IMR-90 (cell line): ENCODE measurements around the gene CCDC83. TPM values are rescaled to one million over a fixed set of nuclear protein-coding genes. Genes with fewer than 3 reads are reported as not detected.

Source experiments
- ATAC-seq: fragments of 200-7000 bp; cut with Tn5 transposase; 2 replicates; pipeline ENCODE4 v1.9.1; 2020; ENCODE audit warnings: low read depth, mild to moderate bottlenecking, moderate library complexity
- BruUV-seq: library from RNA; stranded (reverse); fragments of 400-500 nt; replicated peaks from 2 replicates; lab custom pipeline; 2021; lab: Mats Ljungman, UMichigan
- CTCF ChIA-PET: fragments of 300-600 bp; formaldehyde crosslinking; extraction: SDS; loops from one replicate; lab custom pipeline; 2021; ENCODE audit warnings: antibody characterized with exemption; lab: Yijun Ruan, JAX
- POLR2A ChIA-PET: fragments of 300-600 bp; sonication (Branson Sonifier 250); formaldehyde crosslinking; loops from one replicate; lab custom pipeline; 2022; ENCODE audit warnings: antibody characterized with exemption; ENCODE audit not compliant: unreplicated experiment; lab: Charles Lee
- DNase-seq: peaks from one replicate; pipeline ENCODE4 v3.0.0; 2013
- H2AFZ ChIP-seq: replicated peaks from 2 replicates; pipeline ENCODE3; 2013; ENCODE audit warnings: low read length, mild to moderate bottlenecking; ENCODE audit not compliant: poor library complexity
- H2AK5ac ChIP-seq: 2 replicates; pipeline ENCODE4 v1.6.1; 2013; ENCODE audit warnings: low read depth, low read length, inconsistent platforms
- H2AK9ac ChIP-seq: replicated peaks from 2 replicates; pipeline ENCODE3; 2013; ENCODE audit warnings: mild to moderate bottlenecking, low read depth, low read length, moderate library complexity; ENCODE audit not compliant: poor library complexity
- H2BK120ac ChIP-seq: 2 replicates; pipeline ENCODE4 v1.6.1; 2013; ENCODE audit warnings: low read depth, low read length, inconsistent platforms
- H2BK15ac ChIP-seq: 3 replicates; pipeline ENCODE4 v1.6.1; 2013; ENCODE audit warnings: low read depth, low read length, inconsistent platforms
- H2BK20ac ChIP-seq: 2 replicates; pipeline ENCODE4 v1.6.1; 2013; ENCODE audit warnings: low read depth, mild to moderate bottlenecking, inconsistent platforms, low read length, moderate library complexity
- H2BK5ac ChIP-seq: 2 replicates; pipeline ENCODE4 v1.6.1; 2013; ENCODE audit warnings: mild to moderate bottlenecking, low read depth, low read length, inconsistent platforms; ENCODE audit not compliant: poor library complexity, severe bottlenecking
- H3K14ac ChIP-seq: replicated peaks from 2 replicates; pipeline ENCODE4 v1.6.1; 2013; ENCODE audit warnings: low read depth, low read length, inconsistent platforms
- H3K18ac ChIP-seq: 2 replicates; pipeline ENCODE4 v1.6.1; 2013; ENCODE audit warnings: low read depth, low read length, control low read depth
- H3K23ac ChIP-seq: 2 replicates; pipeline ENCODE4 v1.6.1; 2013; ENCODE audit warnings: low read depth, low read length, inconsistent platforms
- H3K27ac ChIP-seq: 2 replicates; pipeline ENCODE4 v1.5.1; 2013; ENCODE audit warnings: mild to moderate bottlenecking, control low read depth, low read length; ENCODE audit not compliant: insufficient read depth
- H3K27me3 ChIP-seq: 2 replicates; pipeline ENCODE4 v1.6.1; 2013; ENCODE audit warnings: low read length; ENCODE audit not compliant: control insufficient read depth, insufficient read depth
- H3K36me3 ChIP-seq: 2 replicates; pipeline ENCODE4 v1.6.1; 2013; ENCODE audit warnings: low read length, mixed read lengths; ENCODE audit not compliant: control insufficient read depth, insufficient read depth
- H3K4ac ChIP-seq: 2 replicates; pipeline ENCODE4 v1.6.1; 2013; ENCODE audit warnings: low read depth, low read length, inconsistent platforms
- H3K4me1 ChIP-seq: 2 replicates; pipeline ENCODE4 v1.6.1; 2013; ENCODE audit warnings: low read length, mixed read lengths; ENCODE audit not compliant: control insufficient read depth, insufficient read depth
- H3K4me2 ChIP-seq: 2 replicates; pipeline ENCODE4 v1.6.1; 2013; ENCODE audit warnings: low read depth, mild to moderate bottlenecking, control low read depth, low read length, moderate library complexity
- H3K4me3 ChIP-seq: 2 replicates; pipeline ENCODE4 v1.5.1; 2013; ENCODE audit warnings: low read depth, mild to moderate bottlenecking, control low read depth, low read length, moderate library complexity; ENCODE audit not compliant: insufficient read depth
- H3K56ac ChIP-seq: 2 replicates; pipeline ENCODE4 v1.6.1; 2013; ENCODE audit warnings: low read length, inconsistent platforms; ENCODE audit not compliant: insufficient read depth; ENCODE audit errors: extremely low read depth
- H3K79me1 ChIP-seq, 2 experiments: 2 replicates each; pipeline ENCODE4 v1.6.1; 2013; ENCODE audit warnings: low read length in 2 of 2, inconsistent platforms in 1 of 2, low read depth in 1 of 2
- H3K9ac ChIP-seq: 2 replicates; pipeline ENCODE4 v1.6.1; 2013; ENCODE audit warnings: low read depth, low read length, control low read depth
- H3K9me1 ChIP-seq: 2 replicates; pipeline ENCODE4 v1.6.1; 2013; ENCODE audit warnings: low read length, inconsistent platforms; ENCODE audit not compliant: insufficient read depth
- H3K9me3 ChIP-seq: 2 replicates; pipeline ENCODE4 v1.6.1; 2013; ENCODE audit warnings: low read length; ENCODE audit not compliant: control insufficient read depth, insufficient read depth
- H4K20me1 ChIP-seq: 2 replicates; pipeline ENCODE4 v1.6.1; 2013; ENCODE audit warnings: low read length, inconsistent platforms; ENCODE audit not compliant: insufficient read depth
- H4K5ac ChIP-seq: 2 replicates; pipeline ENCODE4 v1.6.1; 2013; ENCODE audit warnings: mild to moderate bottlenecking, low read depth, low read length, control low read depth
- H4K8ac ChIP-seq, 2 experiments: 2 replicates each; pipeline ENCODE4 v1.6.1; 2013; ENCODE audit warnings: low read depth in 2 of 2, low read length in 2 of 2, control low read depth in 1 of 2, inconsistent platforms in 1 of 2
- H4K91ac ChIP-seq: 2 replicates; pipeline ENCODE4 v1.6.1; 2013; ENCODE audit warnings: low read depth, low read length, inconsistent platforms; ENCODE audit not compliant: insufficient read depth
- BHLHE40 ChIP-seq: fragments of 150-350 bp; IDR thresholded peaks from 2 replicates; pipeline ENCODE4 v1.6.1; 2016; ENCODE audit warnings: mild to moderate bottlenecking, low read depth, low read length
- CEBPB ChIP-seq: IDR thresholded peaks from 2 replicates; pipeline ENCODE4 v1.6.1; 2012; ENCODE audit warnings: low read depth, low read length, improper control_type of control experiment
- CHD1 ChIP-seq: IDR thresholded peaks from 2 replicates; pipeline ENCODE4 v1.6.1; 2012; ENCODE audit warnings: low read depth, low read length, improper control_type of control experiment
- FOS ChIP-seq: fragments of 150-350 bp; IDR thresholded peaks from 2 replicates; pipeline ENCODE4 v1.6.1; 2016; ENCODE audit warnings: low read depth, low read length
- MAFK ChIP-seq: IDR thresholded peaks from 2 replicates; pipeline ENCODE4 v1.6.1; 2012; ENCODE audit warnings: low read depth, low read length, improper control_type of control experiment
- MAZ ChIP-seq: IDR thresholded peaks from 2 replicates; pipeline ENCODE4 v1.6.1; 2012; ENCODE audit warnings: low read depth, mild to moderate bottlenecking, low read length, improper control_type of control experiment, moderate library complexity, borderline replicate concordance
- NFE2L2 ChIP-seq: fragments of 150-350 bp; IDR thresholded peaks from 2 replicates; pipeline ENCODE4 v1.6.1; 2016; ENCODE audit warnings: low read depth, mild to moderate bottlenecking, low read length
- POLR2A ChIP-seq: IDR thresholded peaks from 2 replicates; pipeline ENCODE4 v1.6.1; 2012; ENCODE audit warnings: mild to moderate bottlenecking, low read depth, low read length
- RAD21 ChIP-seq: IDR thresholded peaks from 2 replicates; pipeline ENCODE4 v1.6.1; 2012; ENCODE audit warnings: low read length, improper control_type of control experiment
- RCOR1 ChIP-seq: IDR thresholded peaks from 2 replicates; pipeline ENCODE4 v1.6.1; 2012; ENCODE audit warnings: mild to moderate bottlenecking, low read length, improper control_type of control experiment; ENCODE audit not compliant: insufficient replicate concordance
- RFX5 ChIP-seq: IDR thresholded peaks from 2 replicates; pipeline ENCODE4 v1.8.0; 2012; ENCODE audit warnings: low read depth, mild to moderate bottlenecking, low read length, moderate library complexity
- SMC3 ChIP-seq: fragments of 150-350 bp; IDR thresholded peaks from 2 replicates; pipeline ENCODE4 v1.6.1; 2016; ENCODE audit warnings: low read depth, mild to moderate bottlenecking, antibody characterized with exemption, low read length, moderate library complexity
- USF2 ChIP-seq: fragments of 150-350 bp; IDR thresholded peaks from 2 replicates; pipeline ENCODE4 v1.6.1; 2017; ENCODE audit warnings: mild to moderate bottlenecking, antibody characterized with exemption, low read length, low read depth
- WGBS, 2 experiments: methylation state at CpG; one replicate each; pipeline versions ENCODE4 v1.1.5 to v1.1.7; 2013; ENCODE audit warnings: missing lambda C conversion rate in 2 of 2; ENCODE audit not compliant: insufficient read length in 1 of 2; ENCODE audit errors: extremely low coverage in 2 of 2; 5-methylcytosine and 5-hydroxymethylcytosine counted together
- dilution Hi-C: fragments of 300-500 bp; cut with HindIII; formaldehyde crosslinking; loops from one replicate; pipeline ENCODE4 v1.14.3; 2018; ENCODE audit warnings: low sequenced_read_pairs; ENCODE audit not compliant: unreplicated experiment
- in situ Hi-C: fragments of 300-500 bp; cut with MboI; formaldehyde crosslinking; loops from 3 replicates; pipeline ENCODE4 v1.14.3; 2019; ENCODE audit warnings: low sequenced_read_pairs, inconsistent platforms, mixed read lengths
- intact Hi-C: fragments of 100-400 bp; cut with micrococcal nuclease; formaldehyde crosslinking; loops from 2 replicates; pipeline ENCODE4 v1.10.0; 2022
- polyA plus RNA-seq, 3 experiments: library from polyadenylated mRNA; depleted of rRNA; stranded (reverse); fragments of >200 nt; gene quantifications; 2 replicates each; pipeline ENCODE4 v1.2.3, GENCODE V29; 2012; ENCODE audit warnings: low replicate concordance in 1 of 3
- total RNA-seq: library from RNA; depleted of rRNA; stranded (reverse); fragments of >200 nt; gene quantifications from 2 replicates; pipeline ENCODE4 v1.2.3, GENCODE V29; 2012
- TF ChIP-seq, protein P1 (sequence below): fragments of 150-350 bp; IDR thresholded peaks from 2 replicates; pipeline ENCODE4 v1.6.1; 2016; ENCODE audit warnings: low read depth, mild to moderate bottlenecking, low read length, moderate library complexity, borderline replicate concordance
- TF ChIP-seq, protein P2 (sequence below): conservative IDR thresholded peaks from 2 replicates; pipeline ENCODE4 v1.5.1; 2012; ENCODE audit warnings: mild to moderate bottlenecking, low read depth, low read length, improper control_type of control experiment

CCDC83 gene
- total and polyA plus RNA-seq, 2 of the 4 experiments (the other 2 are of a cell fraction) = not detected

- H2BK20ac ChIP-seq = no peak overlapping the region; the same call in 1 of the 2 replicates
- no peak overlapping the region for H2BK120ac ChIP-seq
- peak overlapping the region; percentile 43; the same call in 1 of the 2 replicates for H2AK5ac ChIP-seq
- peaks cover 2% of the 10 kb centered on the region; the same call in 1 of the 2 replicates for H3K4me1 ChIP-seq
- ATAC-seq (peak; percentile 54), DNase-seq (peak; percentile 80)
- H2AK9ac ChIP-seq = no peak overlapping the region
- no peaks in the 10 kb centered on the region for H3K36me3 ChIP-seq
- no peaks in the 10 kb centered on the region for H3K79me1 ChIP-seq
- no peaks in the 10 kb centered on the region; the same call in 1 of the 2 replicates for H3K9me3 ChIP-seq
- no peak overlapping the region for H3K27ac ChIP-seq
- no peak overlapping the region for H4K91ac ChIP-seq
- H4K20me1 ChIP-seq = no peaks in the 10 kb centered on the region
- no TSS peak for BruUV-seq
- H3K4me2 ChIP-seq = no peak overlapping the region
- no peak overlapping the region for H3K9ac ChIP-seq
- ChIA-PET POLR2A (no interaction called here), CTCF (no interaction called here)
- H3K27me3 ChIP-seq = no peaks in the 10 kb centered on the region
- 75% methylated on average over 2 of the region's 2 CpGs; no CpG with 5 or more reads in 1 of the 2 experiments for WGBS, 2 experiments
- in situ Hi-C loops (no loop called here), dilution Hi-C loops (no loop called here), intact Hi-C loops (no loop called here)
- H3K4ac ChIP-seq = no peak overlapping the region
- H4K8ac ChIP-seq = no peak overlapping the region
- H3K4me3 ChIP-seq = no peak overlapping the region
- peak overlapping the region; percentile 63 for H2AFZ ChIP-seq
- peak overlapping the region; percentile 29; the same call in 1 of the 2 replicates for H3K23ac ChIP-seq
- no peak overlapping the region for H3K56ac ChIP-seq
- no peak overlapping the region for H2BK15ac ChIP-seq
- H3K9me1 ChIP-seq = peaks cover 7% of the 10 kb centered on the region; the same call in 1 of the 2 replicates
- no peak overlapping the region for H3K18ac ChIP-seq
- no peak overlapping the region for H4K5ac ChIP-seq
- peak overlapping the region; percentile 20 for H2BK5ac ChIP-seq
- 0 out of 2 replicates have a peak overlapping the region, but pooled peaks have one; percentile 12 for H3K14ac ChIP-seq
- peak; percentile 92 for TF ChIP-seq CEBPB
- no peak for TF ChIP-seq FOS
- TF ChIP-seq NFE2L2 = peak; percentile 42; the same call in 1 of the 2 replicates
- TF ChIP-seq BHLHE40 = no peak
- TF ChIP-seq RCOR1 = no peak
- TF ChIP-seq, protein P1, sequence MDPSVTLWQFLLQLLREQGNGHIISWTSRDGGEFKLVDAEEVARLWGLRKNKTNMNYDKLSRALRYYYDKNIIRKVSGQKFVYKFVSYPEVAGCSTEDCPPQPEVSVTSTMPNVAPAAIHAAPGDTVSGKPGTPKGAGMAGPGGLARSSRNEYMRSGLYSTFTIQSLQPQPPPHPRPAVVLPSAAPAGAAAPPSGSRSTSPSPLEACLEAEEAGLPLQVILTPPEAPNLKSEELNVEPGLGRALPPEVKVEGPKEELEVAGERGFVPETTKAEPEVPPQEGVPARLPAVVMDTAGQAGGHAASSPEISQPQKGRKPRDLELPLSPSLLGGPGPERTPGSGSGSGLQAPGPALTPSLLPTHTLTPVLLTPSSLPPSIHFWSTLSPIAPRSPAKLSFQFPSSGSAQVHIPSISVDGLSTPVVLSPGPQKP = no peak
- TF ChIP-seq RAD21 = no peak
- TF ChIP-seq, protein P2, sequence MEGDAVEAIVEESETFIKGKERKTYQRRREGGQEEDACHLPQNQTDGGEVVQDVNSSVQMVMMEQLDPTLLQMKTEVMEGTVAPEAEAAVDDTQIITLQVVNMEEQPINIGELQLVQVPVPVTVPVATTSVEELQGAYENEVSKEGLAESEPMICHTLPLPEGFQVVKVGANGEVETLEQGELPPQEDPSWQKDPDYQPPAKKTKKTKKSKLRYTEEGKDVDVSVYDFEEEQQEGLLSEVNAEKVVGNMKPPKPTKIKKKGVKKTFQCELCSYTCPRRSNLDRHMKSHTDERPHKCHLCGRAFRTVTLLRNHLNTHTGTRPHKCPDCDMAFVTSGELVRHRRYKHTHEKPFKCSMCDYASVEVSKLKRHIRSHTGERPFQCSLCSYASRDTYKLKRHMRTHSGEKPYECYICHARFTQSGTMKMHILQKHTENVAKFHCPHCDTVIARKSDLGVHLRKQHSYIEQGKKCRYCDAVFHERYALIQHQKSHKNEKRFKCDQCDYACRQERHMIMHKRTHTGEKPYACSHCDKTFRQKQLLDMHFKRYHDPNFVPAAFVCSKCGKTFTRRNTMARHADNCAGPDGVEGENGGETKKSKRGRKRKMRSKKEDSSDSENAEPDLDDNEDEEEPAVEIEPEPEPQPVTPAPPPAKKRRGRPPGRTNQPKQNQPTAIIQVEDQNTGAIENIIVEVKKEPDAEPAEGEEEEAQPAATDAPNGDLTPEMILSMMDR = no peak
- TF ChIP-seq CHD1 = no peak
- TF ChIP-seq POLR2A = no peak
- TF ChIP-seq USF2 = no peak
- TF ChIP-seq MAFK = no peak
- TF ChIP-seq MAZ = no peak
- TF ChIP-seq RFX5 = no peak
- no peak for TF ChIP-seq SMC3
Observed at GRCh38 chr11:85844439-85845123, 10.6 kb upstream of the CCDC83 start.
